Fibroblast of lung (primary cell): ENCODE results near the gene MGP.

Experiments used
- CTCF ChIP-seq, 2 donors: IDR thresholded peaks in 1 of 2; conservative IDR thresholded peaks in 1 of 2; 1 replicate in 1 of 2; 2 replicates in 1 of 2; pipeline ENCODE4 v1.5.1; 2011 to 2012; ENCODE audit warnings: low read length in 2 of 2, control low read depth in 1 of 2, inconsistent platforms in 1 of 2, low read depth in 1 of 2, mild to moderate bottlenecking in 1 of 2
- EZH2 ChIP-seq: IDR thresholded peaks from 2 replicates; pipeline ENCODE4 v1.5.1; 2012; ENCODE audit warnings: low read length, control low read depth, mild to moderate bottlenecking; ENCODE audit errors: missing control alignments

- TF ChIP-seq CTCF (conservative IDR thresholded peaks at IDR 0.05 in 1 of 2, IDR thresholded peaks at IDR 0.05 in 1 of 2; ENCODE audit: low read depth in 1 of 2, low read length in 2 of 2) (no peak), EZH2 (no peak)
Measured at GRCh38 chr12:14854586-14855183, 31.0 kb downstream of the MGP start.
